Endometrial microvascular endothelial cells (primary cell): Measurements from ENCODE around the gene DNAH6. TPM values are rescaled to one million over a fixed set of nuclear protein-coding genes. Genes with fewer than 3 reads are reported as not detected.

Source experiments
- in situ Hi-C: cut with HindIII; loops from 2 replicates; pipeline ENCODE4 v1.10.0; 2017; ENCODE audit warnings: low sequenced_read_pairs, low pct_unique_long_range_greater_than_20kb; ENCODE audit errors: inconsistent ontology term
- total RNA-seq: library from RNA; depleted of rRNA; stranded (reverse); fragments of >200 nt; gene quantifications from one replicate; pipeline ENCODE4 v1.2.3, GENCODE V29; 2015; ENCODE audit errors: inconsistent ontology term

DNAH6 gene
- total RNA-seq, 1 donor from 2014 or later: 0.19 TPM

DNA sequence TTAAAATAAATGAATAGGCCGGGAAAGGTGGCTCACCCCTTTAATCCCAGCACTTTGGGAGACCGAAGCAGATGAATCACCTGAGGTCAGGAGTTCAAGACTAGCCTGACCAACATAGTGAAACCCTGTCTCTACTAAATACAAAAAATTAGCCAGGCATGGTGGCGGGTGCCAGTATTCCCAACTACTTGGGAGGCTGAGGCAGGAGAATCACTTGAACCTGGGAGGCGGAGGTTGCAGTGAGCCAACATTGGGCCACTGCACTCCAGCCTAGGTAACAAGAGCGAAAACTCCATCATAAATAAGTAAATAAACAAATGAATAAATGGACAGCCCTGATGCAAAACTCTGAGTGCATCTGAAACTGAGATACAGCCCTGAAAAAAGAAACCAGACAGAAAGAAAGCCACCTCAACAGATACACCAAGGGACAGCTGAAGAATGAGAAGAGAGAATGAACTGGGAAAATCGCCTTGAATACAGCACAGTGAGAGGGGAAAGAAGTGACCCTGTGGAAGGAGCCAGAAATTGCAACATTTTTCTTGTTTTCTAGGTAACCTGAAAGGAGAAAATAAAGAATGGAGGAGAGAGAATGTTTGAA lies 300.2 kb downstream of the DNAH6 start:
- in situ Hi-C loops: no loop called here

DNA sequence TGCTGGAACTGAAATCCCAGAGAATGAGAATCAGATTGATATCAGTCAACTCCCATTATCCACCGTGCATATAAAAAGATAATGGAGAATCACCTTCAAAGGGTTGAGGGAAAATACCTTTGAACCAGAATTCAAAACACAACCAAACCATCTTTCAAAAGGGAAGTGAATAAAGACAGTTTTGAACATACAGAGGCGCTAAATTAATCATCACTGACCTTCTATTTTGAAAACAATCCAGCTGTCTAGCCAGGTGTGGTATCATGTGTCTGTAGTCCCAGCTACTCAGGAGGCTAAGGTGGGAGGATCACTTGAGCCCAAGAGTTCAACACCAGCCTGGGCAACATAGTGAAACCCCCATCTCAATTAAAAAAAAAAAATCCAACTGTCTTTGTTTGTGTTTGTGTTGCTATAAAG lies 300.9 kb downstream of the DNAH6 start:
- in situ Hi-C loops: no loop called here

DNA sequence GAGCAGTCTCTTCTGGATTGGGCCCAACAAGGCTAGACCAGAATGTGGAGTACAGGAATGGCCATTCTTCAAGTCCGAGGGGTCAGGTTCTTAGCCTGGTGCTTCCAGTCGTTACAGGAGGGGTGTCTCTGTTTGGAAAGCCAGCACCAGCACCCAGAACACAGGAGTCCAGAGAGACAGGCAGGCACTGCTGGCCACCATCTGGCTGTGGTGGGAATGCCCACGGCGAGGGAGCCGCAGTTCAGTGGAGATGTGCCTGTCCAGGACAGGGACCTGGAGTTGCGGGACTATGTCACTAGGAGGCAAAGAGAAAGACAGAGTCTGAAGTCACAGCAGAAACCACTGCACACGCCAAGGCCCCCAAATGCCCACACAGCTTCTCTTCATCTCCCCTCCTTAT lies 305.5 kb downstream of the DNAH6 start:
- in situ Hi-C loops: no loop called here

GRCh38 chr2:84823229-84823628 lies 306.9 kb downstream of the DNAH6 start:
- in situ Hi-C loops: no loop called here

- in situ Hi-C loops: no loop called here
Measured at GRCh38 chr2:84823788-84824187, 307.5 kb downstream of the DNAH6 start.

DNA sequence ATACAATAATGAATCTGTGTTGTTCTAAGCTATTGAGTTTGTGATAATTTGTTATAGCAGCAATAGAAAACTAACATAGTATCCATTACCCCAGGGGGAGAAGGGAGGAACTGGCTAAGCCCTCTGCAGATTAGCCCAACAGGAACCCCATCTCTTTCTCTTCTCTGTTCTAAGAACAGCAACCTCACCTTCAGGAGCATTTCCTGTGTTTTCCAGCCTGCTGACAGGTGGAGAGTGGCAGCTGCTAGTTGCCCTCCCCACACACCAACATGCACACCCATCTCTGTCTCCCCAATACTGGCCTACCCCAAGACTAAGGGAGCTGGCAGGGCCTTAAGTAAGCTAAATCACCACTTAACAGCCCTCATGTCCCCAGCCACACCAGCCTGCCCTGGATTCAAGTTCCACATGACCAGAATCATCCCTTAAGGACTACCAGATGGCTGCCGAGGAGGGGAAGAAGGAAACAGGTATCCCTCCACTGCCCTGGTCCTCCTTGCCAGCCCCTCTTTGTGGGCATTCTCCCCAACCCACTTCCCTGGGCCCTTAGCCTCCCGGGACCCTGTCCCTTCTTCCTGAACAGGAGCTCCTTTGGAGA lies 311.8 kb downstream of the DNAH6 start:
- in situ Hi-C loops: no loop called here

GRCh38 chr2:84829693-84830092 lies 313.4 kb downstream of the DNAH6 start:
- in situ Hi-C loops: no loop called here

- in situ Hi-C loops: no loop called here
Measured at GRCh38 chr2:84830095-84830494, 313.8 kb downstream of the DNAH6 start.

DNA sequence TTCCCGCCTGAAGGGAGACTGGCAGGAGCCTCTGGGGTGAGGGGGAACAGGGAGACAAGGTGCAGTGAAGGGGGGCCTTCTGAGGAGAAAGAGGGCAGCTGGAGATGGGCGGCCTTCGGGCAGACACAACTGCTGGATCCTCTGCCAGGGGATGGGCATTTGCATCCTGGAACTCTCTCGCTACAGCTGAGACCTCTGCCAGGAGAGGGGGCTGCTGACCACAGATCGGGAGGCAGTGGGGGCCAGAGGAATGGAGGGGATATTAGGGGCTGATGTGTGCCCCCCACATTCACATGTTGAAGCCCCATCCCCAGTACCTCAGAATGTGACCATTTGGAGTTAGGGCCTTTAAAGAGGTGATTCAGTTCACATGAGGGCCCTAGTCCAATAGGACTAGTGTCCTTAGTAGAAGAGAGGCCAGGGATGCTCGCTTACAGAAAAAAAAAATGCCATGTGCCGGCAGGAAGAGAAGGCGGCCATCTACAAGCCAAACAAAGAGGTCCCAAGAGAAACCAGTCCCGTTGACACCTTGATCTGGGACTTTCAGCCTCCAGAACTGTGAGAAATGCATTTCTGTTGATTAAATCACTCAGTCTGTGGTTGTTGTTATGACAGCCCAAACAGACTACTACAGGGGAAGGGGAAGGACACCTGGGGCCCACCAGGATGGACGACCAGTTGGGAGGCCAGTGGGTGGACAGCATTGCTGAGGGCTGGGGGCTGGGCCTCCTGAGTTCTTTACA lies 314.6 kb downstream of the DNAH6 start:
- in situ Hi-C loops: no loop called here

GRCh38 chr2:84832772-84833461 lies 316.6 kb downstream of the DNAH6 start:
- in situ Hi-C loops: no loop called here

DNA sequence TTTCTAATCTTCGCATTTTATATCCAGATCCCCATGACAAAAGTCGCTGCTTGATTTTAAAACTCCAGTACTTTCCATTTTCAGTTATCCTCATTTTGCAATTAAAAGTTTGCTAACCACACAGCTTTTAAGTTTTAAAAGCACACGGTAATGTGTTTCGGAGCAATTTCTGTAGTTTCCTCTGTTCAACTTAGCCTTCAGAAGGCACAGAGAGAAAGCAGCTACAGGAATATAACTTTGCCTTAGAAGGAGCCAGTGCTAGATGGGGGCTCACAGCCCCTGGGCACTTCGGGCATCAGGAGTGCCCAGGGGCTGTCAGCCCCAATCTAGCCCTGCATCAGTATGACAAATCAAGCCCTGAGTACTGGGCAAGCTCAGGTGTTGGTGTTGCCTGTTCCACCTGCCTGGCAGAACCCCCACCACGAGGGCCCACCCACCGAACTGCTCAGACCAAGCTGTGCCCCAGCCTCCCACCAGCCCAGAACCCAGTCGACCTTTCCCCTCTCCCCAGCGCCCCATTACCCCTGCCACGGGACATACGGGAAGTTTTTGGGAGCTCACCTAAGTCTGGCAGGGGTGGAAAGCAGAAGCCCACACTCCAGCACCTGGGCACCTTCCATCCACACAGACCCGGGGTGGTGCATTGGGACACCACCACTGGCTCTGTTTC lies 317.3 kb downstream of the DNAH6 start:
- in situ Hi-C loops: no loop called here

DNA sequence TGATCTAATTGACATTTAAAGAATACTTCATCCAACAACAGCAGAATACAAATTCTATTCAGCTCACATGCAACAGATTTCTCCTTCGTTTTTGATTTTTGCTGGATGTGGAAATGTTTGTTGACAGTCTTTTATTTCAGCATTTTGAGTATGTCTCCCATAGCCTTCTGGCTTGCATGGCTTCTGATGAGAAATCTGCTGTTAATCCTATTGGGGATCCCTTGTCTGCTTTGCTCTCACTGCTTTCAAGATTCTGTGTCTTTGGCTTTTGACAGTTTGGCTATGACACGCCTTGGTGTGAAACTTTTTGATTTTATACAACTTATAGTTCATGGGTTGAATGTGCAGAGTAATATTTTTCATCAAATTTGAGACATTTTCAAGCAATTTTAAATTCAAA lies 319.9 kb downstream of the DNAH6 start:
- in situ Hi-C loops: no loop called here

DNA sequence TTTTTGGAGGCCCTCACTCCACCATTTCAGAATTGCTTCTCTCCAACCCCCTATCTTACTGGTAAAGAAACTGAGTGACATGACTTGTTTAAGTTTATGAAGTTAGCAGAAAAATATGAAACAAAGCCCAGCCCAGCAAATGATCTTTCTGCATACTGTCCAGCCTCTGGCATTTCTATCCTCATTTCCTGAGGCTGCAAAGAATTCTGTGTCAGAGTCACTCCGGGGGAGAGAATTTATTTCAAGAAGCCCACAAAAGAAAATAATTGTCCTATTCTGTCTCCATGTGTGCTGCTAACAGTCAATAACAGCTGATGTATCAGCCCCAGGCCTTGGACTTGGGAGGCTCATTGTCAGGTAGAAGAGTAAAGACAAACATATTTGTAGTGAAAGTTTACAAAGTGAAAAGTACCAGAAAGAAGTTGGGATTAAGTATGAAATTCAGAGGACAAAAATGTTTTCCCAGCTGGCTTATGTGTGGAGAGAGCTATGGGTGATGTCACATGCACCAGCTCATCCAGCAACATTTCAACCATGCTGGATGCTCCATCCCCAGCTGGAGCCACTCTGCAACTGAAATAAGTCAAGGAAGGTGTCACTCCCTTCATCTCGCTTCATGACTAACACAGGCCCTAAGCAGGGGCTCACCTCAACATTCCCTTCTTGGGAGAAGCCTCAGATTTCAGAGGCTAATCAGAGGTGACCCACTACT lies 322.3 kb downstream of the DNAH6 start:
- in situ Hi-C loops: no loop called here

- in situ Hi-C loops: no loop called here
Measured at GRCh38 chr2:84839851-84840250, 323.6 kb downstream of the DNAH6 start.

DNA sequence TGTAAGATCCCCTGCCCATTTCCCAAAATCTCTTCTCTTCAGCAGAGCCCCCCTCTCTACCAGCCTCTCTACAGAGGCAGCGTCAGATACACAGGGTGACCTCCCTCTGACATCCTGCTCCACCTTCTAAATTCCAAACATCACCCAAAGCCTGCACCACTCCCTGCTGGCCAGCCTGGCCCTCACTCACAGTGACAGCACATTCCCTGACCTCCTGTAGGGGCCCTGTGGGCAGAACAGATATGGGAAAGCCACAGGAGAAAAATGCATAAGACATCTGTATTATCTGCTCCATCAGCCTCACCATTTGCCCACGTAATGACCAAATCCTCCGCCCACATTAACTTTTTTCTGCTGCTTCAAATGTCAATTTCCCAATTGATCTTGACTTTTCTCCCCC lies 324.0 kb downstream of the DNAH6 start:
- in situ Hi-C loops: no loop called here

- in situ Hi-C loops: no loop called here
Measured at GRCh38 chr2:84841577-84841976, 325.3 kb downstream of the DNAH6 start.

DNA sequence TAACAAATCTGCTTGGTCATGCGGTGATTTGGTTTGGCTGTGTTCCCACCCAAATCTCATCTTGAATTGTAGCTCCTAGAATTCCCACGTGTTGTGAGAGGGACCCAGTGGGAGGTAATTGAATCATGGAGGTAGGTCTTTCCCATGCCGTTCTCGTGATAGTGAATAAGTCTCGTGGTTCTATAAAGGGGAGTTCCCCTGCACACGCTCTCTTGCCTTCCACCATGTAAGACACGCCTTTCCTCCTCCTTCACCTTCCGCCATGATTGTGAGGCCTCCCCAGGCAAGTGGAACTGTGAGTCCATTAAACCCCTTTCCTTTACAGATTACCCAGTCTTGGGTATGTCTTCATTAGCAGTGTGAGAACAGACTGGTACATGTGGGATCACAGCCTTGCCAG lies 327.8 kb downstream of the DNAH6 start:
- in situ Hi-C loops: no loop called here

DNA sequence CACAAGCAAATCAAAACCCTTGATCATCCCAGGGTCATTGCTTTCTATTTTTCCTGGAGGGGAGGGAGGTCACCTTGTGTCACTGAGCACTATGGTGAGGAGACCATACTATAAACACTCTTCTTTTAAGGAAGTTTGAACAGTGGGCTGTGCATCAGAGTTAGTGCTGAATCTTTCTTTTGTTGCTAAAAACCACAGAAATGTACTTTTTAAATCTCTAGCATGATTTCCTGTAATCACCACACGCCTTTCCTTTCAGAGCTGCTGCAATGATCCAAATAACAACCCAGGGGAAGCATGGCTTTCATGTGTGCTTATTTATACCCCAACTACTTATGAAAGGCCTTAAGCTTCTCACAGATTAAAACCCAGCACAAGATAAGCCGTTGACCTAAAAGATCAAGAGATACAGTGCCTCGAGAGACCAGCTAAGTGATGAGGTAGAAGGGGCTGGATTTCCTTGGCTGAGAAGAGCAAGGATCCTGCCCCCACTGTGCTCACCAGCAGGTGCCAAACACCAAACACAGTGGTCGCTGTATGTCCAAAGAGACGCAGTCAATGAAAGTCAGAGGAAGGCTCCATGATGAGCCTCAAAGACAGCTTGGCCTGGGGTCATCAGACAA lies 329.9 kb downstream of the DNAH6 start:
- in situ Hi-C loops: no loop called here
